ENCODE results near the gene ERN2. TPM values are rescaled to one million over a fixed set of nuclear protein-coding genes. Genes with fewer than 3 reads are reported as not detected.
"Not testable (repeated sequence)": the region's sequence is repeated elsewhere in the genome, so short reads cannot be mapped to it uniquely, and the experiment has no call there.

The ERN2 gene
- under 1 TPM in 5 of 12 donors, not detected in 7; 0.08 to 0.43 (median 0.17) TPM for polyA plus RNA-seq (ENCODE audit: insufficient read length in 12 of 12)
- long read RNA-seq, donor 1, partial matches to known transcripts: 5 of 6 reads
- long read RNA-seq, donor 1, other reads (novel, unspliced or antisense): 0 of 6 reads
- long read RNA-seq, donor 2: 0 reads
- long read RNA-seq, donor 3: 0 reads
- long read RNA-seq, donor 4: 0 reads
- long read RNA-seq, donor 5: 0 reads
- long read RNA-seq, donor 6: 0 reads
- long read RNA-seq, donor 7: 0 reads
- long read RNA-seq, donor 8: 0 reads
- long read RNA-seq, donor 9: 0 reads
- long read RNA-seq, donor 10: 0 reads
- long read RNA-seq, donor 11: 0 reads

- no peak for DNase-seq
Measured at GRCh38 chr16:23712976-23713375, at the start of gene ERN2. ERN2 (minus strand) TSS chr16:23713222; CDS start chr16:23713187, 35 bp downstream.

DNA sequence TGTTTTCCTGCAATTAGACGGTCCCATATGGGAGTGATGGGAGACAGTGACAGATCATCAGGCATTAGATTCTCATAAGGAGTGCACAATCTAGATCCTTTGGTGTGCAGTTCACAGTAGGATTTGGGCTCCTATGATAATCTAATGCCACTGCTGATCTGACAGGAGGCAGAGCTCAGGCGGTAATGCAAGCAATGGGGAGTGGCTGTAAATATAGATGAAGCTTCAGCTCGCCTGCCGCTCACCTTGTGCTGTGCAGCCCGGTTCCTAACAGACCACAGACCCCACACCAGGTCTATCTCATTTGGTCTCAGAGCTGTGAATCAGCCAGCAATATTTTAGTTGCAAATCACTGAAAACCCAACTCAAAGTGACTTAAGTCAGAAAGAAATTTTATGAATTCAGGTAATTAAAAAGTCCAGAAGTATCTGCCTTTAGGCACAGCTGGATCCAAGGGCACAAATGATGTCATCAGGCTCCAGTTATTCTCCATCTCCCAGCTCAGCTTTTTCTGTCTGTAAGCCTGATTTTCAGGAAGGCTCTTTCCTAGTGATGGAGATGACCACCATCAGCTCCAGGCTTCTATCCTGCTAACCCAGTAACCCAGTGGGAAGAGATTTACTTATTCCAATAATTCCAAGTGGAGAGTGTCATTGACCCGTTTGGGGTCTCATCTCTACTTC, 45.1 kb upstream of the ERN2 start:
- no peak for DNase-seq

GRCh38 chr16:23757116-23757515, 44.1 kb upstream of the ERN2 start:
- DNase-seq: no peak

GRCh38 chr16:23755484-23755809, 42.4 kb upstream of the ERN2 start:
- DNase-seq: no peak

GRCh38 chr16:23754594-23755483, 41.8 kb upstream of the ERN2 start, which contains the start of gene CHP2:
CHP2 (plus strand) TSS chr16:23755026; CDS start chr16:23755050, 24 bp downstream.
- no peak for DNase-seq

DNA sequence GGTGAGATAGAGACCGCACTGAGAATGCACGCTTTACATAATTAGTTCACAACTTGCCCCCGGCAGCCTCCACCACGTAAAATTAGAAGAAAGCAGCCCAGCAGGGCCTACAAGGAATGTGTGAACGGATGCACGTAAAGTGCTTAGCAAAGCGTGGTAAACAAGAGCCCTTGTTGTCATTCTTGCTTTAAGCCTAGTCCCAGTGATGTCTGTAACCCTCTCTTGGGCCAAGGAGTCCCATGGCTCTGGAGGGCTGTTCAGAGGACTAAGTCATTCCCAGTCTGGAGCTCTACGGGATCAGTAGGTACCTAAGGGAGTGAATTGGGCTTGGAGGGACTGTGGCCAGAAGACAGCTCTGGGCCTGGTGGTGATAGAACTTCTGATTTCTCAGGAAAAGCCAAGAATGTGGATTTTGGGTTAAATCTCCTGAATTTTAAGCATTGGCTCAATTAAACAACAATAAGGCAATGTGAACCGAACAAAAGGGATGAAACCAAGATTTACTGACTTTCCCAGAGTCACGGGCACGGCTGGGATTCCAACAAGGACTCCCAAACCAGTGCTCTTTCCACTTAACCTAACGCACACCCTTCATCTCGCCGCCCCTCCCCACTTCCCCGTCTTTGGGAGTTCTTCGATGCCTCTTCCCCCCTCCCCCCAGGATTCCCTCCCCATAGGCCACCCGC, 41.0 kb upstream of the ERN2 start:
- DNase-seq: no peak

DNA sequence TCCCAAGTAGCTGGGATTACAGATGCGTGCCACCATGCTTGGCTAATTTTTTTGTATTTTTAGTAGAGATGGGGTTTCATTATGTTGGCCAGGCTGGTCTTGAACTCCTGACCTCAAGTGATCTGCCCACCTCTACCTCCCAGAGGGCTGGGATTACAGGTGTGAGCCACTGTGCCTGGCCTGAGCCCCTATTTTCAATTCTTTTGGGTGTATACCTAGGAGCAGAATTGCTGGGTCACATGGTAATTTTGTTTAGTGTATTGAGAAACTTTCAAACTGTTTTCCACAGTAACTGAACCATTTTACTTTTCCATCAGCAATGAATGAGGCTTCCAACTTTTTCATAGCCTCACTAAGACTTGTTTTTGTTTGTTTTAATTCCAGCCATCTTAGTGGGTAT, 38.0 kb upstream of the ERN2 start:
- DNase-seq: not testable (repeated sequence)

- no peak for DNase-seq
Measured at GRCh38 chr16:23748630-23749029, 35.6 kb upstream of the ERN2 start.

- DNase-seq: no peak
Measured at GRCh38 chr16:23745263-23745662, 32.2 kb upstream of the ERN2 start.

GRCh38 chr16:23742766-23743165, 29.7 kb upstream of the ERN2 start:
- DNase-seq: no peak

DNA sequence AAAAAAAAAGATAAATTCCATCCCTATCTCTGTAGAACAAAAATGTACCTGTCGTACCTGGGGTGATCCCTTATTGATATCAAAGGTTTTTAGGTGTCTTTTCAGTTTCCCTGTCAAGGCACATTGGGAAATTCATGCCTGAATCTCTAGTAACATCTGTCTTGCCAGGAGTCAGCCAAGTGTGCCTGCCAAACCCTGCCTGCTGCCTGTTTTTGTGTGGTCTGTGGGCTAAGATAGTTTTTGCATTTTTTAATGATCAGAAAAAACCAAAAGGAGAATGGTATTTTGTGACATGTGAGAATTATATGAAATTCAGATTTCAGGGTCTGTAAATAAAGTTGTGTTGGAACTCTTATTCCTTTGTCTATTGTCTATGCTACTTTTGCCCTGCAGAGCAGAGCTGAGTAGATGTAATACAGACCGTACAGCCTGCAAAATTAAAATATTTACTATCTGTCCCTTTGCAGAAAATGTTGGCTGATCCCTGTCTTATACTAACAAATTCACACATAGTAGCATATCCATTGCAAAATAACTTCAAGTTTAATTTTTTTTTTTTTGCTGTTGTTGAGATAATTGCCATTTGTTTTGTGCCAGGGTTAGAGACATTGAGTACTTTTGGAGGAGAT, 28.8 kb upstream of the ERN2 start:
- DNase-seq: no peak

GRCh38 chr16:23739516-23739915, 26.5 kb upstream of the ERN2 start:
- no peak for DNase-seq

DNA sequence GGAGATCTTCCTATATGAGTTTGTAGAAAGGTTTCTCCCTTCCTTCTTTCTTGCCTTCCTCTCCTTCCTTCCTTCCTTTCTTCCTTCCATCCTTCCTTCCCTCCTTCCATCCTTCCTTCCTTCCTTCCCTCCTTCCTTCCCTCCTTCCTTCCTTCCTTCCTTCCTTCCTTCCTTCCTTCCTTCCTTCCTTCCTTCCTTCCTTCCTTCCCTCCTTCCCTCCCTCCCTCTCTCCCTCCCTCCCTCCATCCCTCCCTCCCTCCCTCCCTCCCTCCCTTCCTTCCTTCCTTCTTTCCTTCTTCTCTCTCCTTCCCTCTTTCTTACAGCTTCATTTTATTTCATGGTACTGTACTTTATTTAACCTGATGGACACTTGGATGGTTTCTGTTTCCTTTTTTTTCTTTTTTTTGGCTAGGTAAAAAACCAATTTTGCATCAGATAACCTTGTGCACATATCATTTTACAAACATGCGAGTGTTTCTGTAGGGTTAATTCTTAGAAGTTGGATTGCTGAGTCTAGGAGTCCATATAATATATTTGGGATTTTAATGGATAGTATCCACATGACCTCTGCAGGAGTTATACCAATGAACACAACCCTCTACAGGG, 24.5 kb upstream of the ERN2 start:
- DNase-seq: not testable (repeated sequence)

- no peak for DNase-seq
Measured at GRCh38 chr16:23734176-23734893, 21.3 kb upstream of the ERN2 start.

GRCh38 chr16:23729503-23730424, 16.7 kb upstream of the ERN2 start:
- DNase-seq: no peak

GRCh38 chr16:23728112-23728477, 15.1 kb upstream of the ERN2 start:
- no peak for DNase-seq

- DNase-seq: no peak
Measured at GRCh38 chr16:23726710-23727109, 13.7 kb upstream of the ERN2 start.

DNA sequence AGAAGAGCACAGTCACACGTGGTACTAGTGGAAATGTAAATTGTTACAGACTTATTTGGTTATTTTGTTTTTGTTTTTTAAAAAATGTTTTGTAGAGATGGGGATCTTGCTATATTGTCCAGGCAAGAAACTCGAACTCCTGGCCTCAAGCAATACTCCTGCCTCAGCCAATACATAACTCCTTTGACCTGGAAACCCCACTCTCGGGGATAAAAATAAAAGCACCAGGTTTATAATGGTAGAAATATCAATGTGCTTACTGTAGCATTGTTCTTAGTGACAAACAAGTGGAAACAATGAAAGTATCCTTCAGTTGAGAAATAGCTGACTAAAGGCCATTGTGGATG, 11.7 kb upstream of the ERN2 start:
- DNase-seq: no peak

GRCh38 chr16:23724096-23724784, 11.2 kb upstream of the ERN2 start:
- DNase-seq: no peak
